SK-N-SH (cell line): ENCODE measurements around the gene SLAMF9.

Source experiments
- CHD2 ChIP-seq: fragments of 150-350 bp; IDR thresholded peaks from 2 replicates; pipeline ENCODE4 v1.6.1; 2018; ENCODE audit warnings: low read length; ENCODE audit not compliant: partially characterized antibody
- CTCF ChIP-seq: fragments of 200-600 bp; sonication (generic); IDR thresholded peaks from 2 replicates; pipeline ENCODE4 v1.6.1; 2017; ENCODE audit warnings: antibody characterized with exemption, mild to moderate bottlenecking, moderate library complexity
- GABPA ChIP-seq: IDR thresholded peaks from 2 replicates; pipeline ENCODE4 v1.4.0; 2012; ENCODE audit warnings: low read depth, mild to moderate bottlenecking
- MAX ChIP-seq: IDR thresholded peaks from 2 replicates; pipeline ENCODE4 v1.4.0; 2012; ENCODE audit warnings: low read depth
- MEF2A ChIP-seq: IDR thresholded peaks from 2 replicates; pipeline ENCODE4 v1.4.0; 2012; ENCODE audit warnings: low read depth, borderline replicate concordance
- MXI1 ChIP-seq: IDR thresholded peaks from 2 replicates; pipeline ENCODE4 v1.6.1; 2012; ENCODE audit warnings: mild to moderate bottlenecking, low read depth, low read length, improper control_type of control experiment
- POLR2AphosphoS5 ChIP-seq: IDR thresholded peaks from 2 replicates; pipeline ENCODE4 v1.6.1; 2012; ENCODE audit warnings: low read depth, low read length
- RAD21 ChIP-seq: IDR thresholded peaks from 2 replicates; pipeline ENCODE4 v1.6.1; 2012; ENCODE audit warnings: mild to moderate bottlenecking, low read length
- RCOR1 ChIP-seq: fragments of 150-350 bp; IDR thresholded peaks from 2 replicates; pipeline ENCODE4 v1.6.1; 2017; ENCODE audit warnings: antibody characterized with exemption, low read length
- SIN3A ChIP-seq: IDR thresholded peaks from 2 replicates; pipeline ENCODE4 v1.6.1; 2012; ENCODE audit warnings: low read depth, mild to moderate bottlenecking, low read length, moderate library complexity, borderline replicate concordance
- TAF1 ChIP-seq: IDR thresholded peaks from 2 replicates; pipeline ENCODE4 v1.6.1; 2012; ENCODE audit warnings: low read depth, mild to moderate bottlenecking, low read length, moderate library complexity, borderline replicate concordance
- USF2 ChIP-seq: fragments of 150-350 bp; IDR thresholded peaks from 2 replicates; pipeline ENCODE4 v1.6.1; 2017; ENCODE audit warnings: antibody characterized with exemption, low read length, low read depth, borderline replicate concordance
- ZBTB33 ChIP-seq: IDR thresholded peaks from 2 replicates; pipeline ENCODE4 v1.4.0; 2012; ENCODE audit warnings: low read depth, borderline replicate concordance

GRCh38 chr1:159938211-159938852 lies 15.7 kb downstream of the SLAMF9 start:
- TF ChIP-seq CTCF (no peak), MEF2A (no peak), ZBTB33 (no peak), CHD2 (no peak), USF2 (no peak), POLR2AphosphoS5 (no peak), TAF1 (no peak), RAD21 (no peak), GABPA (no peak), MXI1 (no peak), RCOR1 (no peak), MAX (no peak), SIN3A (no peak)
